GM19324 (cell line): ENCODE data around the gene TBCE.
"Not testable (repeated sequence)": the region's sequence is repeated elsewhere in the genome, so short reads cannot be mapped to it uniquely, and the experiment has no call there.

Experiments used
- ATAC-seq: cut with Tn5 transposase; IDR thresholded peaks from one replicate; pipeline ENCODE4 v1.9.1; 2021; ENCODE audit warnings: mild to moderate bottlenecking, moderate library complexity; ENCODE audit not compliant: unreplicated experiment, low FRiP score

Gene TBCE

DNA sequence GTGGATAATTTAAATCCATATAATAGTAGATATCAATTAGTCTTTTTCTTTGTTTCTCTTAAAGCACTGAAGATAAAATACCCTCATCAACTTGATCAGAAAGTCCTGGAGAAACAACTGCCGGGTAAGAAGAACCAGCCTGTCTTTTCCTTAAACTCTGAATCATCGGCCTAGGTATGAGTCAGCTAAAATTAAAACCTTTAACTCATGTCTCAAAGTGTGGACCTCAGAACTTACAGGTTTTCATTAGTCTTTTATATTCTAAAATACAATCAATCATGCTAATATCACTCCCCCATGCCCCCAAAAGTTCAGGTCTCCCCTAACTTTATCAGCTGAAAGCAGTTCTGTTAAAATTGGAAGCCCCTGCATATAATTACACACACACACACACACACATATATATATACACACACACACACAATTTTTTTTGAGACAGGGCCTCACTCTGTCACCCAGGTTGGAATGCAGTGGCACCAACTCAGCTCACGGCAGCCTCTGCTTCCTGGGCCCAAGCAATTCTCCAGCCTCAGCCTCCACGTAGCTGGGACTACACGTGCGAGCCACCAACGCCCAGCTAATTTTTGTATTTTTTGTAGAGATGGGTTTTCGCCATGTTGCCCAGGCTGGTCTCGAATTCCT is 75.7 kb downstream of the TBCE start:
- ATAC-seq, result no peak

DNA sequence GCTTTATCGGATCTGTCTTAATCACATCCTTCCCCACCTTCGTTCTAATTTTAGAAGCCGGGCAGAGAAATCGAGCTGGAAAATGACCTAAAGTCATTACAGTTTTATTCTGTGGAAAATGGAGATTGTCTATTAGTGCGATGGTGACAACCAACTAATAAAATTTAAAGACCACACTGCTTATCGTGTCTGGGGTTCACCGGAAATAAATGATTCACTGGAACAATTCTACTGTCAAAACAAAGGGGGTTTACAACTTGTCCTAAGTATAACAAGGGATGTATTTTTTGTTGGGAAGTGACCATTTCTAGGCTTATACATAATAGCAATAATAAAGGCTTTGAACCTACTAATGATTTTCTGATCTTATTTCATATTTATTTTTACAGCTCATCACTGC is 81.4 kb downstream of the TBCE start:
- ATAC-seq, result no peak

DNA sequence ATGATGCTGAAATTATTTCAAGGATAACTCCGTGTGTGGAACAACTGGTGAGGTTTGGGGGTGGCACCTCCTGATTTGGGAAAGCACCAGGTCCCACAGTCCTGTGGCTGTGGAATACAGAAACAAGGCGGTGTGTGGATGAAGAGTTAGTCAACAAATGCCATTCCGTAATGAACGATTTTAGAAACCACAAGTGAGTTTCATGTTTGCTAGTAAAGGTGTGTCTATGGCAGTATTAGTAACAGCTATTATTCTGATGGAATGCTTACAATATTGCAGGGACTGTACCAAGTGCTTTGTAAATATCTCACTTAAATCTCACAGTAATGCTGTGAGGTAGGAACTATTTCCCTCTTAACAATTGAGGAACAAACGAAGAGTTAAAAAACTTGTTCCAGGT is 83.2 kb downstream of the TBCE start:
- no peak for ATAC-seq

DNA sequence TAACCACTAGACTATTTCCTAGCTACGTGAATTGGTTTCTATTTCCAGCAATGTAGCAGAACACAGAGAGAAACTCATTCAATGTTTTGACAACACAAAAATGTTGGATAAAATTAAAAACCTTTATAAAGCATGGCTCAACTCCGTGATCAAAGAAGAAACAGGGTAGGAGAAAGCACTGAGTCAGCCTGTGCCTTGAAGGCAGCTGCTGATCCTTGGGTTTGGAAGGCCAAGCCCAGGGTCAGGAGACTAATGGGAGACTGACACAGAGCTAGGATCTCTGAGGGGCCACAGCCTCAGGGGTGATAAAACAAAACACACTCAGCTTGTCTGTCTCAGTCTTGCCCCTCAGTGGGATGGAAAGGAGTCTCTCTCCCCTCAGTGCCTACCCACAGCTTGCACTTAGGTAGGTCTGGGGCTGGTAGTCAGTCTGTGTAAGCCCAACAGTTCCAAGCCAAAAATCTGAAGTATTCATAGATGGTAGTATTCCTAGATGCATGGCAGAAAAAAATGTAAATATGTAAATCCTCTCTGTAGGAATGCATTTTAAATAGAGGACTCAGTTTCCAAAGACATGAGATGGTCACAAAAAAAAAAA is 83.8 kb downstream of the TBCE start:
- ATAC-seq, result no peak

DNA sequence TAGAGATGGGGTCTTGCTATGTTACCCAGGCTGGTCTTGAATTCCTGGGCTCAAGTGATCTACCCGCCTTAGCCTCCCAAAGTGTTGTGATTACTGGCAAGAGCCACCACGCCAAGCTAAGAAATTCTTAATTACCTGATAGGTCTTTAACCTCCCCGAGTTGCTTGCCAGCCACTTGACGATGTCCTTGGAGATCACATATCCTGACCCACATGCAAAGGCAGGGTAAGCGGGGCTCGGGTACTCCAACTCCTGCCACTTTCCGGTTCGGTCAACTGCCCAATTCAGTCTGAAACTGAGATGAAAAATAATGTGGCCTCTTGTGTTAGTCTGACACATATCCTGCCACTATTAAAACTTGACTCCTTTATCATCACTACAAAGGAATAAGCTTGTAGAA is 86.8 kb downstream of the TBCE start:
- no peak for ATAC-seq

DNA sequence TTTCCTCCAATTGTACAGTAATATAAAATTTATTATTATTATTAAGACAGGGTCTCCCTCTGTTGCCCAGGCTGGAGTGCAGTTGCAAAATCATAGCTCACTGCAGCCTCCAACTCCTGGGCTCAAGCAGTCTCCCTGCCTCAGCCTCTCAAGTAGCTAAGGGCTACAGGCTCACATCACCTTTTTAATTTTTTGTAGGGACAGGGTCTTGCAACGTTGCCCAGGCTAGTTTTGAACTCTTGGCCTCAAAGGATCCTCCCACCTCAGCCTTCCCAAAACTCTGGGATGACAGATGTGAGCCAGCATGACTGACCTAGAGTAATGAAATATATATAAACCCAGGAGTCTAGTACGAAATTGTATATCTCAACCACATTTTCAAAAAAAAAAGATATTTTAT is 87.9 kb downstream of the TBCE start:
- ATAC-seq, result no peak

DNA sequence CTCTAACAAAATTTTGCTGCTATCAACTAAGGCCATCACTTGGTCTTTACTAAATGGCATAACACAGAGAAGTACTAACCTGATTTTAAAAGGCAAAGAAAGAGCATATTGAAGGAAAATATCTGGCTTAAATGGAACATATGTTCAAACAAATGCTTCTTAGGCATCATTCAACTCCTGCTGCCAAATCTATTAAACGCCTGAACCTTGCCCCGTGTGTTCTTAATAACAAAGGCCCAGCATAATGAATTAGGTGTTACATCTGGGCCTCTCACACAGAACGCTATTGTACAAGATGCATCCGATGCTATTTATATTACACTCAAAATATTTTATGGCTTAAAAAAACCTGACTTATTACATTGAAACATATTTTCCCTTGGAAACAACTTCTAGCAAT is 88.6 kb downstream of the TBCE start:
- ATAC-seq, result no peak

DNA sequence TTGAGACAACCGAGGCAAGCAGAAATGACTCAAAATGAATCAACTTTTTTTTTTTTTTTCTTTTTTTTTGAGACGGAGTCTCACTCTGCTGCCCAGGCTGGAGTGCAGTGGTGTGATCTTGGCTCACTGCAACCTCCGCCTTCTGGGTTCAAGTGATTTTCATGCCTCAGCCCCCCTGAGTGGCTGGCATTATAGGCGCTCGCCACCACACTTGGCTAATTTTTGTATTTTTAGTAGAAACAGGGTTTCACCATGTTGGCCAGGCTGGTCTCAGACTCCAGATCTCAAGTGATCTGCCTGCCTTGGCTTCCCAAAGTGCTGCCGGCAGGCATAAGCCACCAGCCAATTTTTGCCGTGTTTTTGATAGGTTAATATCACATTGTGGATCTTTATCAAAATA is 90.6 kb downstream of the TBCE start:
- not testable (repeated sequence) for ATAC-seq

DNA sequence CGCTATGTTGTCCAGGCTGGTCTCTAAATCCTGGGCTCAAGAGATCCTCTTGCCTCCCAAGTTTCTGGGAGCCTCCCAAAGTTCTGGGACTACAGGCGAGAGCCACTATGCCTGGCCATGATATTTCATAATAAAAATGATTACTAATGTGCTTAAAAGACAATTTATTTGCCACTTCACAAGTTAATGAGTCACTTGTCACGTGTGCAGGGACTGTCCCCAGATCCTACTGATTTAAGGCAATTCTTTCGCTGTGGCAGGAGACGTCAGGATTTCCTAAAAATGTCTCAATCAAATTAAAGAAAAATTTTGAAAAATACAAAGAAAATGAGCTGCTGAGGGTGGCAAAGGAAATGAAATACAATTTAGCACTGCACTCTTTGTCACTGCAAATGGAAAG is 93.5 kb downstream of the TBCE start:
- no peak for ATAC-seq

DNA sequence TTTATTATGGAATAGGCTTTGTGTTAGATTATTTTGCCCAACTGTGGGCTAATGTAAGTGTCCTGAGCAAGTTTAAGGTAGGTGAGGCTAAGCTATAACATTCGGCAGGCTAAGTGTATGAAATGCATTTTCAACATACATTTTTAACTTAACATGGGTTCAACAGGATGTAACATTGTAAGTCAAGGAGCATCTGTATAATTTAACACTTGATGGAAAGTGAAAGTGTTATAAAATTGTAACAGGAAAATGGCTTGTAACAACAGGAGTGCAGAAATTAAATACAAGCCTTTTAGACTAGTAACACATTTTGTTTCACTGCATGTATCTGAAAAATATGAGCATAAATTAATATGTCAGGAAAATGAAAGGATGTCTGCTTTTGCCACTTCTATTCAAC is 94.7 kb downstream of the TBCE start:
- ATAC-seq, result no peak

DNA sequence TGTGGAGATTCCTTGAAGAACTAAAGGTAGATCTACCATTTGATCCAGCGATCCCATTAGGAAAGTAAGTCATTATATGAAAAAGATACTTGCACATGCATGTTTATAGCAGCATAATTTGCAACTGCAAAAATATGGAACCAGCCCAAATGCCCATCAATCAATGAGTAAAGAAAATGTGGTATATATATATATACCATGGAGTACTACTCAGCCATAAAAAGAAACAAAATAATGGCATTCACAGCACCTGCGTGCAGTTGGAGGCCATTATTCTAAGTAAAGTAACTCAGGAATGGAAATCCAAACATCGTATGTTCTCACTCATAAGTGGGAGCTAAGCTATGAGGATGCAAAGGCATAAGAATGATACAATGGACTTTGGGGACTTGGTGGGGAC is 95.6 kb downstream of the TBCE start:
- ATAC-seq, result not testable (repeated sequence)

DNA sequence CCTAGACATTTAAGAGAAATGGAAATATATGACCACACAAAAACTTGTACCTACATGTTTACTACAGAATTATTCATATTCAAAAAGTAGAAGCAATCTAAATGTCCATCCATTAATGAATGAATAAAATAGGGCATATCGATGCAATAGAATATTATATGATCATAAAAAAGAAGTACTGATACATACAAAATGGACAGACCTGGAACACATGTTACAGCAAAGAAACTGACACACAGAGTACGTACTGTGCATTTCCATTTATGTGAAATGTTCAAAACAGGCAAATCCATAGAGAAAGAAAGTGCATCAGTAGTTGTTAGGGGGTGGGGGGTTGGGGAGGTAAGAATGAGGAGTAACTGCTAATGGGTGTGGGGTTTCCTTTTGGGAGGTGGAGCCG is 97.8 kb downstream of the TBCE start:
- ATAC-seq, result no peak

DNA sequence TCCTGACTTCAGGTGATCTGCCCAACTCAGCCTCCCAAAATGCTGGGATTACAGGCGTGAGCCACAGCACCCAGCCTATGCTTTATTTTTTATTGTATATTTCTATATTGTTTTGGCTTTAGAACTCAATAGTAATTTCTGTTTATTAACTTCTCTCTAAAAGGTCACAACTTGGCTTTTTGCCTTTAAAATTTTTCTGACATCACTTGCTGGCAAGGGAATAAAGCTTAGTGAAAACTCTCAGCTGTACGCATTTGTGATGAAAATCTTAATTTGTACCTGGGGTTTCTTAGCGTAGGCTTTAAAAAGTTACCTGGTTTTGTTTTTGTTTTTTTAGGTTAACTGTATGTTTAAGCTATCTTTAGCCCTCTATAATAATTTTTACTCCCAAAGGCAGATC is 100.8 kb downstream of the TBCE start:
- no peak for ATAC-seq

DNA sequence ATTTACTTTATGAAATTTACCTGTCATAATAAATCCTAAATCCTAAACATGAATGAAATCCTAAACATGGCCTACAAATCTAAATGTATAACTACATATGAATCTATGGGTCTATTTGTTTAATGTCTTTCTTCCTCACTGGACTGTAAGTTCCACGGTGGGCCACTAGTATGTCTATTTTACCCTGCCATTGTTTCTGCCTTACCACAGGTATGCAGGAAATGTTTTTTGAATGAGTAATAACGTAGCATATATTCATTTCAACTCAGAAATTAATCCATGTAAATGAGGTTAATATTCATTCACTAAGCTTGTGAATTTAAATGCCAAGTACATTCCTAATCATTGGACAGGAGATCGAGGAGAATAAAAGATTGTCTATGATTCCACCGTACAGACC is 101.7 kb downstream of the TBCE start:
- no peak for ATAC-seq

DNA sequence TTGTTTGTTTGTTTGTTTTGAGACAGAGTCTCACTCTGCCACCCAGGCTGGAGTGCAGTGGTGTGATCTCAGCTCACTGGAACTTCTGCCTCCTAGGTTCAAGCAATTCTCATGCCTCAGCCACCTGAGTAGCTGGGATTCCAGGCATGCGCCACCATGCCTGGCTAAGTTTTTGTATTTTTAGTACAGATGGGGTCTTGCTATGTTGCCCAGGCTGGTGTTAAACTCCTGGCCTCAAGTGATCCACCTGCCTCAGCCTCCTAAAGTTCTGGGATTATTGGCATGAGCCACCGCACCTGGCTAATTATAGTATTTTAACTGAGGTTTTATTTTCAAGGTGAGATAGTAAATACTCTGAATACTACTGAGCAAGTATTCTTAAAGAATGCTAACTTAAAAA is 102.7 kb downstream of the TBCE start:
- ATAC-seq, result not testable (repeated sequence)

DNA sequence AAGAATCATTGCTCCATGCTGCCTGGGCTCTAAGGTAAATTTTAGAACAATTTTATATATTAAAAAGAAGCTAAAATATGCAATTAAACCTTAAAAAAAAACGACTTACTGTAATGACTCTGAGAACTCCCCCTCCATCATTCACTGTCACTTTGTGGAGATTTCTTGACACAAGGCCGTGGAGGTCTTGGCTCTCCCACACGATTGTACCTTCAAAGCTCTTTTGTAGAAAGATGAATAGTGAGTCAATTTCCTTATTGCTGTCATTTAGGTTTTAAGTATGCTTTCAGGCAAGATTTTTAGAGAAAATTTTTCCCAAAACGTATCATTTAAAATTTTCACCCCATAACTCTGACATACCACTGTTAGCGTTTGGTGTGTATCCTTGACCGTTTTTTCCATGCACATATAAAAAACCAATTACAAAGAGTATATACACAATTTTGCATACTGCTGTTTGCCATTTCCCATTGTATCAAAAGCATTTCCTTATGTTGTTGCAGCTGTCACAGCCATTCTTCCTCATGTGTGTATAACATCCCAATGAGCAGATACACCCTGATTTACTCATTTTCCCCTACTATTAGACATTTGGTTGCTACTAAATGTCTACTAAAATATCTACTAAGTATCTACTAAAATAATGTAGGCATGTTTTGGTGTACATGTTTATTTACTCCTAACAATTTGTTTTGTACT is 103.7 kb downstream of the TBCE start:
- ATAC-seq, result no peak

DNA sequence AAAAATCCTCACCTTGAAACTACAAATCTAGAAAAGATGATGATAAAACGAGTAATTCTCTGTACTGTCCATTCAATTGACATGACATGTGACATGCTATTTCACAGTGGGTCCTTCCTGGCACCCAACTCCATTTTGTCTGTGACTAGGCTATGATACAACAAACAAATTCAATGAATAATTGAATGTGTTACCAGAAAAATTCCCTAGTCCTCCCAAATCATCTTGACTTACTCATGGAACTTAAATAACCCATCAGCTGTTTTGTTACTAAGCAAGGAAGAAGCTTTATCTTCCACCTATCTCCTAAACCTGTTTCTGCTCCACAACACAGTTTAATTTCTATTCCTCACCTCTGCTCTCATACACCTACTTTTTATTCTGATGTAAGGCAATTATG is 106.6 kb downstream of the TBCE start:
- ATAC-seq, result no peak

DNA sequence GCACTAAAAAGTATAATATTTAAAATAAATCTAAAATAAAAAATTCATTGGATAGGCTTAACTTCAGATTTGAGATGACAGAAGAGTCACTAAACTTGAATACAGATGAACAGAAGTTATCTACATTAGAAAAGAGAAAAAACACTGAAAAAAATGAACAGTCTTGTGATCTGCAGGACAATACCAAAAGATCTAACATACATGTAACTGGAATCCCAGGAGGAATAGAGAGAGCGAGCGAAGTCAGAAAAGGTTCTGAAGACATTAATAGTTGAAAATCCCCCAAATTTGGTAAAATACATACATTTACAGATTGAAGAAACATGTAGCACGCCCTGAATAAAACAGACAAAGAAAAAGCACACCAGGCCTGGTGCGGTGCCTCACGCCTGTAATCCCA is 115.9 kb downstream of the TBCE start:
- ATAC-seq, result no peak

DNA sequence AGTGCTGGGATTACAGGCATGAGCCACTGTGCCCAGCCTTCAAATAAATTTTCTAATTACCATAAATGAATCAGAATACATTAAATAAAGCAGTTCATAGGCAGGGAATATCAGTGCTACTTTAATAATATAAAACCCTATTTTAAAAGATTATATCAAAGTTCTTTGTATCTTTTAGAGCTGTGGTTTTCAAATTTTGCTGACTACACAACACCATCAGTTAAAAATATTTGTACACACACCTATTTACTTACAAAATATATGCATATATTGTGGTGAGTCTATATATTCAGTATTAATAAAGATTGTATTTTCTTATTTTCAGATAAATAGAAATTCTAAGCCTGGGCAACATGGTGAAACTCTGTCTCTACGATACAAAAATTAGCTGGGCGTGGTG is 118.3 kb downstream of the TBCE start:
- no peak for ATAC-seq

DNA sequence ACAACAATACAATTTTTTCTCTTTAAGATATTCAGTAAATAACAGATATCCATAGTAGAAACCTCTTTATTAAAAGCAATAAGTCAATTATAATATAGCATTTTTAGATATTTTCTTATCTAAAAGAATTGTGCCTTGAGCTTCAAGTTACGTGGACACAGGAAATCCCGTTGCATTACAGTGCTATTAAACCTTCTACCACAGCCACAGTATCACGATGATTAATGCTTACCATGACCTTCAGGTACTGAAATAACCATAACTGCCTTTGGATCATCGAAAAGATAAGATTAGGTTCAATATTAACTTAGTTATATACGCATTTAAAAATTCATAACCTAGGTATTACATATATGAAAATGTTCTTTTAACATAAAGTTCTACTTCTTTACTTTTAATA is 119.1 kb downstream of the TBCE start:
- no peak for ATAC-seq

DNA sequence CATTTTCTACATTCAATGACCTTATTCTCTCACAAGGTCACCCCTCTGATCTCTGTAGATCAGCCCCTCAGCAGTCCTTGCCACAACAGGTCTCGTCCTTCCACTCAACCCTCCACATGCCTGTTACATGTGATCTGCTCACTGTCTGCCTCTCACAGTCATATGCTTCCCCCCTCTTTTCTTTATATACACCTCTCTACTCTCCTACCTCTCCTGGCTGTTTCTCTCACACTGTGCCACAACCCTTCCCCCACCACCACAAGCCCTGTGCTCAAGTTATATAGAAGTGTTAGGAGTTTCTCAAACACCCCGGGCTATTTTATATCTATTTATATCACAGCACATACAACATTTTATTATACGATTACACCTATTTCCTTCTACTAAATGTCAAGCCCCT is 124.4 kb downstream of the TBCE start:
- no peak for ATAC-seq

DNA sequence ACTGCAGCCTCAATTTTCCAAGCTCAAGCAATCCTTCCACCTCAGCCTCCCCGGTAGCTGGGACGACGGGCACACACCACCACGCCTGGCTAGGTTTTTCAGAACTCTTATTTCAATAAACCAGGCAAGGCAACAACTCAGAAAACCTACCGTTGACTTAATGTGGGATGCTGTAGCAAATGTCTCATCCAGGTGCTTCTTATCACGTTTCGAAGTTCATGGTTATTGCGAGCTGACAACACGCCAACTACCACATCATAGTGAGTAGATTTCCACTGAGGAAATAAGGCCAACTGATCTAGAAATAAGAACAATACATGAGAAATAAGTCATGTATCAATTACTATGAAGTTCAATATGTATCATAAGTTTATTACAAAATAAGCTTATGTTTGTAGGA is 127.3 kb downstream of the TBCE start:
- ATAC-seq, result no peak
